Activated naive CD4-positive, alpha-beta T cell treated with anti-CD3 and anti-CD28 coated beads for 36 hours (primary cell): ENCODE results near the gene RNF220. TPM values are rescaled to one million over a fixed set of nuclear protein-coding genes. Genes with fewer than 3 reads are reported as not detected.

Experiments used
- microRNA-seq: library from miRNA; unstranded; fragments of <30 nt; microRNA quantifications from one replicate; pipeline ENCODE4 v1.2.0, GENCODE V29; 2022; ENCODE audit warnings: borderline microRNAs expressed, borderline replicate concordance
- total RNA-seq, 2 experiments: library from RNA; stranded (reverse); gene quantifications; one replicate each; pipeline ENCODE4 v1.2.3, GENCODE V29; 2021

Gene RNF220
- total RNA-seq, 2 experiments from 2014 or later: 71.6 to 81.6 TPM

Small RNAs within 50 kb of the gene (microRNA-seq; reads per million reads assigned to microRNA genes)
- gene MIR5584: not detected

Other genes starting within 250 kb of the RNF220 start
- 10 to 100 TPM; 35.3 to 41.0 TPM for gene DMAP1, start 191.8 kb upstream of the RNF220 start, total RNA-seq
- 10 to 100 TPM; 42.4 to 43.0 TPM for gene ERI3, start 50.0 kb upstream of the RNF220 start, total RNA-seq